Erythroblast (primary cell): ENCODE measurements around the gene UCHL5.

Experiments
- GATA1 ChIP-seq: IDR thresholded peaks from 2 replicates; pipeline ENCODE4 v1.6.1; 2011; ENCODE audit warnings: low read depth, mild to moderate bottlenecking, control low read depth, low read length, moderate library complexity
- POLR2A ChIP-seq: IDR thresholded peaks from 2 replicates; pipeline ENCODE4 v1.6.1; 2011; ENCODE audit warnings: mild to moderate bottlenecking, low read length

GRCh38 chr1:193011406-193011805, 47.8 kb downstream of the UCHL5 start:
- TF ChIP-seq POLR2A = no peak
- no peak for TF ChIP-seq GATA1
